Panc1 (cell line): ENCODE results near the gene PDZD2. TPM values are rescaled to one million over a fixed set of nuclear protein-coding genes. Genes with fewer than 3 reads are reported as not detected.

Experiments used
- ATAC-seq: fragments of 200-7000 bp; cut with Tn5 transposase; 2 replicates; pipeline ENCODE4 v1.9.1; 2020; ENCODE audit warnings: mild to moderate bottlenecking, moderate library complexity
- BruUV-seq: library from RNA; stranded (reverse); fragments of 400-500 nt; replicated peaks from 2 replicates; lab custom pipeline; 2021; lab: Mats Ljungman, UMichigan
- CTCF ChIA-PET: fragments of 300-600 bp; sonication (Branson Sonifier 250); formaldehyde crosslinking; loops from one replicate; lab custom pipeline; 2022; ENCODE audit warnings: antibody characterized with exemption; lab: Charles Lee
- POLR2A ChIA-PET: fragments of 300-600 bp; sonication (Branson Sonifier 250); formaldehyde crosslinking; loops from one replicate; lab custom pipeline; 2022; ENCODE audit warnings: antibody characterized with exemption; lab: Charles Lee
- DNase-seq: peaks from one replicate; pipeline ENCODE4 v3.0.0-alpha.2; 2010; ENCODE audit warnings: low read depth, low spot score
- H3K27ac ChIP-seq: 2 replicates; pipeline ENCODE4 v1.5.1; 2011; ENCODE audit warnings: mild to moderate bottlenecking, low read length, inconsistent platforms
- H3K27me3 ChIP-seq: fragments of 200-500 bp; sonication (Bioruptor generic); 2 replicates; pipeline ENCODE4 v1.6.0; 2014; ENCODE audit warnings: low read length, inconsistent platforms; ENCODE audit not compliant: control insufficient read depth, insufficient read depth
- H3K36me3 ChIP-seq: fragments of 200-500 bp; sonication (Bioruptor generic); 2 replicates; pipeline ENCODE4 v1.5.1; 2014; ENCODE audit warnings: inconsistent platforms, mild to moderate bottlenecking, low read length, moderate library complexity; ENCODE audit not compliant: control insufficient read depth, insufficient read depth
- H3K4me1 ChIP-seq: 2 replicates; pipeline ENCODE4 v1.5.1; 2011; ENCODE audit warnings: inconsistent platforms, mild to moderate bottlenecking, low read length, moderate library complexity; ENCODE audit not compliant: control insufficient read depth, insufficient read depth
- H3K4me3 ChIP-seq, 2 experiments: 2 replicates each; pipeline ENCODE4 v1.5.1; 2011 to 2012; ENCODE audit warnings: low read depth in 2 of 2, low read length in 2 of 2, mild to moderate bottlenecking in 2 of 2, inconsistent platforms in 1 of 2, moderate library complexity in 1 of 2
- H3K9me3 ChIP-seq: fragments of 200-500 bp; sonication (Bioruptor generic); 2 replicates; pipeline ENCODE4 v1.5.1; 2014; ENCODE audit warnings: low read depth, mild to moderate bottlenecking, inconsistent platforms, low read length, moderate library complexity; ENCODE audit not compliant: control insufficient read depth, insufficient read depth
- CTCF ChIP-seq: fragments of 450-650 bp; IDR thresholded peaks from 2 replicates; pipeline ENCODE4 v1.5.1; 2017; ENCODE audit warnings: mild to moderate bottlenecking
- POLR2AphosphoS5 ChIP-seq: IDR thresholded peaks from 2 replicates; pipeline ENCODE4 v1.6.1; 2012; ENCODE audit warnings: mild to moderate bottlenecking, low read depth, low read length, moderate library complexity
- REST ChIP-seq, 2 experiments: IDR thresholded peaks; 2 replicates each; pipeline ENCODE4 v1.6.1; 2011 to 2012; ENCODE audit warnings: low read depth in 2 of 2, control low read depth in 1 of 2, low read length in 1 of 2, mild to moderate bottlenecking in 1 of 2, moderate library complexity in 1 of 2; ENCODE audit not compliant: insufficient read depth in 1 of 2
- SIN3A ChIP-seq: IDR thresholded peaks from 2 replicates; pipeline ENCODE4 v1.6.1; 2012; ENCODE audit warnings: low read depth, mild to moderate bottlenecking, low read length, moderate library complexity, borderline replicate concordance; ENCODE audit not compliant: insufficient read depth
- TCF7L2 ChIP-seq: IDR thresholded peaks from 2 replicates; pipeline ENCODE4 v1.6.1; 2011; ENCODE audit warnings: mild to moderate bottlenecking, low read depth, low read length, inconsistent platforms
- in situ Hi-C: cut with HindIII; loops from 2 replicates; pipeline ENCODE4 v1.10.0; 2016; ENCODE audit warnings: low sequenced_read_pairs, low pct_unique_long_range_greater_than_20kb
- intact Hi-C: fragments of 100-400 bp; cut with micrococcal nuclease; formaldehyde crosslinking; loops from one replicate; pipeline ENCODE4 v1.10.0; 2022; ENCODE audit not compliant: unreplicated experiment
- total RNA-seq: library from RNA; stranded (reverse); gene quantifications from one replicate; pipeline ENCODE4 v1.2.1, GENCODE V29; 2021; ENCODE audit not compliant: unreplicated experiment

Gene PDZD2
- total RNA-seq, 1 experiment from 2014 or later: 0.10 TPM

- H3K27ac ChIP-seq: no peak overlapping the region
- in situ Hi-C loops: no loop called here
- CTCF ChIA-PET: no interaction called here
- ATAC-seq (no peak), DNase-seq (no peak)
- no peak overlapping the region for H3K4me3 ChIP-seq
- H3K4me1 ChIP-seq: no peaks in the 10 kb centered on the region
- no peaks in the 10 kb centered on the region for H3K9me3 ChIP-seq
- H3K27me3 ChIP-seq: peaks cover 35% of the 10 kb centered on the region
- no peak for TF ChIP-seq REST (IDR thresholded peaks at IDR 0.05; ENCODE audit: insufficient read depth in 1 of 2, low read depth in 2 of 2, low read length in 1 of 2)
- TF ChIP-seq CTCF: no peak
- TF ChIP-seq SIN3A: no peak
- no peak for TF ChIP-seq POLR2AphosphoS5
- no peak for TF ChIP-seq TCF7L2
- intact Hi-C loops: no loop called here
- H3K36me3 ChIP-seq: no peaks in the 10 kb centered on the region
- POLR2A ChIA-PET: no interaction called here
- BruUV-seq: no TSS peak
These were observed 16.6 kb downstream of the PDZD2 start for GRCh38 chr5:31655491-31655890.

GRCh38 chr5:31656806-31657205 is 17.9 kb downstream of the PDZD2 start:
- H3K4me1 ChIP-seq: no peaks in the 10 kb centered on the region
- in situ Hi-C loops: no loop called here
- DNase-seq (no peak), ATAC-seq (no peak)
- no peak overlapping the region for H3K27ac ChIP-seq
- no peaks in the 10 kb centered on the region for H3K9me3 ChIP-seq
- H3K4me3 ChIP-seq: no peak overlapping the region
- intact Hi-C loops: no loop called here
- H3K36me3 ChIP-seq: no peaks in the 10 kb centered on the region
- TF ChIP-seq REST (IDR thresholded peaks at IDR 0.05; ENCODE audit: insufficient read depth in 1 of 2, low read depth in 2 of 2, low read length in 1 of 2) (no peak), TCF7L2 (no peak), CTCF (no peak), SIN3A (no peak), POLR2AphosphoS5 (no peak)
- peaks cover 40% of the 10 kb centered on the region for H3K27me3 ChIP-seq
- ChIA-PET POLR2A (no interaction called here), CTCF (interaction anchor here (0.6 kb wide), 1 partner anchor 418 kb away, joined by 6 read pairs; no protein-coding TSS in a partner anchor)
- no TSS peak for BruUV-seq
